Ecto neural progenitor cell (in vitro differentiated cells): Measurements from ENCODE around the gene PADI6.
A peak's percentile ranks its signal among the peaks of the same experiment; 100 is the strongest.
"Not testable (repeated sequence)": the region's sequence is repeated elsewhere in the genome, so short reads cannot be mapped to it uniquely, and the experiment has no call there.

Source experiments
- DNase-seq: peaks from one replicate; pipeline ENCODE4 v3.0.0-alpha.2; 2018; ENCODE audit warnings: low spot score

The PADI6 gene

DNA sequence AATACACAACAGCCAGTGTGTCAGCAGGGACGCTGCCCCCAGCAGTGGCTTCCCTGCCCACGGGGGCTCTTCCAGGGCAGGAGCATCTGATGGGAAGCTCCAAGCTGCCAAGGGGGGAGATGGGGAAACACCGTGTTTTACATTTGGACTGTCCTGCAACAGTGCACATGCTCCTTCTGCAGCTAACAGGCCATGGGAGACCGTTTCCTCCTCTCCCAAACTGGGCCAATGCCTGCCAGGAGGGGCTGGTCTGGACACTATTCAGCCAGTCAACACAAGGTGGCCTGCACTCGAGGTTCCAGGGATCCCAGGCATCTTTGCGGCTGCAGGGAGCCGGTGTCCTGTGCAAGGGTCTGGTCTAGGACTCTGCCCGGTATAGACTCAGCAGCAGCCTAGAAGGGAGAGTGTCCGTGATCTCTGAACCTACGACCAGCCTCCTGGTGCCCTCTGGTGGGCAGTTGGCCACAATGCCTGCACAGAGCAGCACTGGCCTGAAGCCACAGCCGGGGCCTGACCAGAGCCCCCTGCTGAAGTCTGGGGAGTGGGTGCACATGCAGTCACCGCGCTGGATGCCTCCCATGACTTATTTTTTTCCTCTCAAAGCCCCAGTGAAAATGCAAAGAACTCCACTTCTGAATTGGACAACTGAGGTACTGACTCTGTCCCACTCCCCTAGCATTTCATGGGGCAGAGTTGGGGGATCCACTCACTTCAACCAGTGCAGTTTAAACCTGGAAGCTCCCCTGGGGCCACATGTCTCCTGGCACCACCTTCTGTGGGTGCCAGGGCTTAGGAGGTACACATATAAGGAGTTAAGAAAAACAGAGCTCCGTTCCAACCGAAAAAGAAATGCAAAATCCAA, 34.1 kb downstream of the PADI6 start:
- DNase-seq = peak; percentile 87

DNA sequence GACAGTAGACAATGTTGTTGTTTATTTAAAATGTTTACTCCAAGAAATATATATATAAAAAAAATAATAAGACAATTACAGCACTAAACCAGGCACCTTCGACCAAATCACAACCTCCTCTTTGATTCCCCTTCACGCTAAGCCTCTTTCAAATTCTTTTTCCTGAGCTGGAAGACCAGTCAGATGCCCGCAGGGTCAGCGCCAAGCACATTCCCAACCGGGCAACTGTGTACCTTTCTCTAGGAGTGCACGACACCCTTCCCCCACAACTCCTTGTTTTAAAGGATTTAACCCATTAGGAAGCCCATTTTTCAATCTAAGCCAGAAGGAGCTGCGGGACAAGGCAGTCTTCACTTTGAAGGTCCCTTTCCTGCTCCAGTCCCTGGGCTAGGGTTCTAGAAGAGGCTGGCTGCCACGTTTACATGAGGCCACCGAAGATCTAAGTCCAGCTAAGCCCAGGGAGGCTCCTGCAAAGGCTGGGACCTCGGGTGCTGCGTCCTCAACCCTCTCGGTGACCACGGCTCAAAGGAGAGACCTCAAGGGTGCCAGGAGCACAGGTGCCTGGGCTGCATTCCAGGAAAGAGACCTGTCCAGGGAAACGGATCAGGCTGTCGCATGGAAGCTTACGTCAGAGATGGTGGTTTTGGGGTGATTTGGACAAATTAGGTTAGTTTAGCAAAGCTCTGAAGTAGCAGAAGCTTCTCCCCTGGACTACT, 34.9 kb downstream of the PADI6 start:
- not testable (repeated sequence) for DNase-seq

DNA sequence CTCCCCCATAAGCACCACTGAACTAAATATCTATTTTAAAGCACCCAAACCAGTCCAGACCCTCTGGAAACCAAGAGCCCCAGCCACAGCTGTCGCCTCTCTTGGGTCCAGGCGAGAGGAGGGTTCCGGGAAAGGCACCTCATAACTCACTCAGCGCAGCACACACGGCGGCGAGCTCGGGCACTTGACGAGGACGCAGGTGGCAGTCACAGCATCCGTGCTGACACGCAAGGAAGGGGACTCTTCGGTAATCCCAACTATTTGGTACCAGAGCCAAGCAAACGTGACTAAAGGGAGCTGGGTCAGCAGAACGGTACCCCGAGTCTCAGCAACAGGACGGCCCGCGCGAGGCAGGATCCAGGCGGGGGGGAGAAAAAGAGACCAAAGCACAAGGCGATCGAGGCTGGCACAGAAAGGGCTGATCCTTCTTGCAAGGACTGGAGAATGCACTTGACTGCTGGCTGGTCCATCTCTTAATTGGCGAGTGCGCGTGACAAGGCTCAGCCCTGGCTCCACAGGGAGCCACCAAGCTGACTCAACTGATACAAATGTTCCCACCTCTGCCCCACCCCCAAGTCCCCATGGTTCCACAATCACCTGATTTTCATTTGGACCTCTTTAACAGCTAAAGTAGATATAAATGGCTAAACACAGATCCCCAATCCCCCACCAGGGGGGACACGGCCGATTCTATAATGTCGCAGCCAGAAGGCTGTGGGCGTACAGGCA, 36.0 kb downstream of the PADI6 start:
- not testable (repeated sequence) for DNase-seq

DNA sequence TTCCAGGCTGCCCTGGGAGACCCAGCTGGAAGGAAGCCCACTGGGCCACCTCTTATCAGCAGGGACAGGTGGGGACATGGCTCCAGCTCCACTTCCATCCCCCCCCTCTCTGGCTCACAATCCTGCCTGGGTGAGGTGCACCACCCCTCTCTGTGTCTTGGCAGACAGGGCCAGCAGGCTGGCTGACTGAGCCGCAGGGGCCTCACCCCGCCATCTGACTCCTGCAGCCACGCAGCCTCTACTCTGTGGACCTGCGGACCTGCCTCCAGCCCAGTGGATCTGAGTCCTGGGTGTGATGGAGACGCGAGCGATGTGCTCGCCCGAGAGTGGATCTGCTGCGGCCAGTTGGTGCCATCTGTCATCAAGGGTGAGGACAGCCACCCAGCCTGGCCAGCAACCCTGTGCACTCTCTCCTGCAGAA, 37.4 kb downstream of the PADI6 start:
- no peak for DNase-seq

DNA sequence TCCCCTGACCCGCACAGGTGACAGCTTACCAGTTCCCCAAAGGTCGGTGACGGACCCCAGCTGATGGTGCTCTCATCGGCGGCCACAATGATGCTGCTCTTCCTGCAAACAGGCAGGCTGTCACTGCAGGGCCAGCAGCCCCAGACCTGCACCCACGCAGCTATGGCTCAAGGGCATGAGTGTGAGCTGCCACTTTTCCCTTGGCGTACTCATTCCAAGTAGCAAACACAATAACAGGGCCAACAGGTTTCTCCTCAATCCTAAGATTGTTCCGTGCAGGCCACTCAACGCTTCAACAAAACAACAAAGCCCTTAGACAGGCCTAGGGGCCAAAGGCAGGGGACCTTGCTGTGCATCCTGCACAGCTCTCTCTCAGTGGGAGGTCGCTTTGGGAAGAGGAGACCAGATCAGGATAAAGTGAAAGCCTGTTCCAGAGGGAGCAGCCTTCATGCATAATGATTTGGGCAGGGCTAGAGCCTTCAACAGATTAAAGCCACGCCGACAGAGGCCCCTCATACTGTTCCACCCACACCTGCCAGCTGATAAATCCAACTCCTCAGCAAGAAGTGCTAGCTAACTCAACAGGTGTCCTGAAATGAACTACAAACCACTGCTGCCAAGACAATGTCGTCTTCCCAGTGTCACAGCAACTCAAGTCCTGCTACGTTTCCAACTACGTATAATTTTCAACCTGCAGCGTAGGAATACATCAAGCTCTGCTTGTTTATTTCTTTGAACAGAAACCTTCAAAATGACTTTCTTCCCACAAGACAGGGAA, 40.3 kb downstream of the PADI6 start:
- DNase-seq = no peak

DNA sequence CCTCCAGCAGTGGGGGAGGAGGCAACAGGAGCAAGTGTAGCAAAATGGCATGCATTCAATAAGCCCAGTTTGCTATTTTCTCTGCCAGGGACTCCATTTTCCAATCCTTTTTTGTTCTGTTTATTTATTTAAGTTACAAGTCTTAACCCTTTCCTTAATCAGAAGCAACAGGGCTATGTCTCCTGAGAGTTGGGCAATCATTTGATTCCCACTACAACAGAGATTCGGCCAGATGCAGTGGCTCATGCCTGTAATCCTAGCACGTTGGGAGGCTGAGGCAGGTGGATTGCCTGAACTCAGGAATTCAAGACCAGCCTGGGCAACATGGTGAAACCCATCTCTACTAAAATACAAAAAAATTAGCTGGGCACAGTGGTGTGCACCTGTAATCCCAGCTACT, 42.0 kb downstream of the PADI6 start:
- no peak for DNase-seq

DNA sequence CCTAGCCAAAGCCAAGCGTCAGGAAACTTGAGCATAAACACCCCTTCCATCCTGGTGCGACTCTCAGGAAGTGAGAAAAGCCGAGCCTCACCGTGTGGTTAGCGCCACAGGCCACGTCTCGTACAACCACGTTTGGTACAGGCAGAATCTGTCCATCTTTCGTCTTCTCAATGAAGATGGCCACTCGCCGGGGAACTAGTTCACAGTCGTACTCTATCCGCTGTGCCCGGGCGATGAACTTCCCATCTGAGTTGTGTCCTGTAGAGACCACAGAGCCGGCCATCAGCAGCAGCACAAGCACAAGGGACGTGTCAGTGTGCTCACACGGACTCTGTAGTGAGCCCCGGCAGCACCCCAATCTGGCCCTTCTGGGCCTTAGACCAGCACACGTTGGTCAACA, 44.4 kb downstream of the PADI6 start:
- DNase-seq = no peak

DNA sequence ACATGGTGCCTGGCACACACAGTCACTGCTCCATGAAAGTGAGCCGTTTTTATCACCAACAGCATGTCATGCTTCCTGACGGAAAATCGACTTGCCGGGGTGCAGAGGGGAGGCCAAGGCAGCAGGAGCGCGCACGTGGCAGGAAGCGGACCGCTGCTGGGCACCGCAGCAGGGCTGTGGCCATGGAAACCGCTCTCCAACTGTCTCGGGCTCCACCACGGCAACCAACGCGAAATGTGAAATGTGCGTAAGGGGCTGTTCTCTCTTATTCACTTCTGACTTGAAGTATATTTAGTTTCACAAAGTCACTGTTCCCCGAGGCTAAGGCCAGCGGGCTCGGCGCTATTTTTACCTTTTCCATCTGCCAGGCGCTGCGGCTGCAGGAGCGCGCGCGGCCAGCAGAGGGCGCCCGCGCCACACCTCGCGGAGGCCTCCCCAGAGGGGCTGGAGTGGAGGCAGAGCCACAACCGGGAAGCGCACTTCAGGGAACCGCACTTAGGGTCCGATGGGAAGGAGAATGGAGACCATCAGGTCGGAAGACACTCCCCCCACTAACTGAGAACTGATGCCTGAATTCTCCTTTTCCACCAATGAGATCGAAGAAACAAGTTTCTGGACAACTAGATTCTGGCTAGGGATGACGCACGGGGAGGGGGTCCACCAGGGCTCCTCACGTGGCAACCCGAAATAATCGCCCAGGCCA, 47.8 kb downstream of the PADI6 start:
- DNase-seq = peak; percentile 83

DNA sequence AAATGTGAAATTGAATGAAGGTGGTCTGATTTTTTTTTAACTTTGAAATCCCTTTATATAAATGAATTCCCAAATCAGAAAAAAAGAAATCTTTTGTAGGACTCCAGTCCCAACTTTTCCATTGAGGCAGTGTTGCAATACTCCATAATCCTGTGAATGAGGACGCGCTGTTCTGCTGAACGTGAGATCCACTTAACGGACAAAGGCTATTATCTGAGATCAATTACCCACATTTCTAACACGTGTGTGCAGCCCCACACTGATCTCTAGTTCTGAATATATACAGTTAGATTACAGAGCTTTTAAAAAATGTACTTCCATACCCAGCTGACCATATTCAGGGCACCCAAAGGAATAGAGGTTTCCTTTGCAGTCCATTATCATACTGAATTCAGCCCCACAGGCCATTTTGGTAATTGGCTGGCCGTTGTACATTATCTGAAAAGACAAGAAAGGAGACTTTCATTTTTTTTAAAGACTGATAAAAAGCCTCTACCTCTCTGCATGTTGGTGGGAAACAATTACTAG, 48.5 kb downstream of the PADI6 start:
- DNase-seq = no peak

DNA sequence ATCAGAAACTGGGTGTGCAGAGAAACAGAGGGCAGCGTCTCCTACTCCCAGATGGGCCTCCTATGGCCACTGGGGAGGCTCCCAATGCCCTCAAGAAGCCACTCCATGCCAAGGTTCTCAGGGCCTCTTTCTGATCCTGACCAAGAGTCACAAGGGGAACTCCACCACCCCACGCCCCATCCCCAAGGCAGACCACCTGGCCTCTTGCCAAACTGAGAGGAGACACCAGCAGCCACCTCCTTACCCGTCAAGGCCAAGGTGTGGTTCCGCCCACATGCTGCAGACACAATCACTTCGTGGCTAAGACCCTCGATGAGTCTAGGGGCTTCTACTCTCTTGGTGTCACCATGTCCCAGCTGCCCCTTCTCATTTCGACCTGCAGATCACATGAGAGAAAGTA, 50.5 kb downstream of the PADI6 start:
- DNase-seq = no peak

DNA sequence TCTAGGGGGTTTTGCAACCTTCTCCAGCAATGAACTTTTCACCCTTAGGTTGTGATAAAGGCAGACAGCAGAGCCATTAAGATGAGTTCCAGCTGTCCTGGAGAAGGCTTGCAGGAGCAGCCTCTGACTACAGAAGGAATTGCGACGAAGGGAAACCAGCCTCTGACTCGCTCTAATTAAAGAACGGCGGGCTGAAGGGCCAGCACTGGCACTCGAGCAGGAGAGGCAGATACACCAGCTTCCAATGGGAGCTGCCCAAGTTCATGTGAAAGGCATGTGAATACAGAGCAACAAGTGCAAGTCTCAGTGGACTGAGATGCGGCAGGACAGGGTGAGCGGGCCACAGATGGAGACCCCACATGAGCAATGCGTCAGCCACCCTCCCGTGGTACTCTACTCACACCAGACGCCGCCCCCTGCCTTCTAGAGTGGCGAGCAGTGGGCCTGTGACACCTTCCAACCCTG, 51.8 kb downstream of the PADI6 start:
- no peak for DNase-seq

DNA sequence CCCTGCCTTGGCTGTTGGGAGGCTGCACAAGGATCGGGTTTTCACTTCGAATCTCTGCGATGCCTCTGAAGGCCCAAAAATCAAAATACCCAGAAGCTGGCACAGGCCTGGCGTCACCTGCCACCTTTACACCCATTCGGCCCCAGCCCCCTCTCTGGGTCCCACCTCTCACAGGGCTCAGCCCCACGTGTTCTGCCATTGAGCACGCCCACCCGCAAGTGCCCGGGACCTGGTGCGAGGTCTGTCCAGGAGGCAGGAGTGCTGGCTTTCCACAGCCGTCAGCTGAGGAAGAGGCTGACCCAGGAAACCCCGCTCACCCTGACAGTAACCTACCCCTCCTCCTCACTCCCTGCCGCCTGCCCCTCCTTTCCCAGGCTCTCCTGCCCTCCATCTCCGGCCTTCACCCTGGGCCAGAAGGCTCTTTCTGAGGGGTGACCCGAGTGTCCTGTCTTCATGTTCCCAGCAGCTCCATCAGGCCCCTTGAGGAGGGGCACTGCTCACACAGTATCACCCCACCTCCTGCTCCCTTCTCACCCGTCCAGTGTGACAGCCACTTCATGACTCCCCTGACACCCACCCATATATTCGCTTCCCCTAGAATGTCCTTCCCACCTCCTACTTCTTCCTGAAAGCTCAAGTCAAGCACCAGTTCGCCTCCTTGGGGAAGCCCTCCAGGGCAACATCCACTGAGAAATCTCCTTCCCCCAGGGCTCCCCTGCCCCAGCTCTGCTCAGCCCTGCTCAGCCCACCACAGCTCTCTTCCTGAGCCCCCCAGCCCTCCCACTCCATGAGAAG, 54.0 kb downstream of the PADI6 start:
- DNase-seq = no peak

DNA sequence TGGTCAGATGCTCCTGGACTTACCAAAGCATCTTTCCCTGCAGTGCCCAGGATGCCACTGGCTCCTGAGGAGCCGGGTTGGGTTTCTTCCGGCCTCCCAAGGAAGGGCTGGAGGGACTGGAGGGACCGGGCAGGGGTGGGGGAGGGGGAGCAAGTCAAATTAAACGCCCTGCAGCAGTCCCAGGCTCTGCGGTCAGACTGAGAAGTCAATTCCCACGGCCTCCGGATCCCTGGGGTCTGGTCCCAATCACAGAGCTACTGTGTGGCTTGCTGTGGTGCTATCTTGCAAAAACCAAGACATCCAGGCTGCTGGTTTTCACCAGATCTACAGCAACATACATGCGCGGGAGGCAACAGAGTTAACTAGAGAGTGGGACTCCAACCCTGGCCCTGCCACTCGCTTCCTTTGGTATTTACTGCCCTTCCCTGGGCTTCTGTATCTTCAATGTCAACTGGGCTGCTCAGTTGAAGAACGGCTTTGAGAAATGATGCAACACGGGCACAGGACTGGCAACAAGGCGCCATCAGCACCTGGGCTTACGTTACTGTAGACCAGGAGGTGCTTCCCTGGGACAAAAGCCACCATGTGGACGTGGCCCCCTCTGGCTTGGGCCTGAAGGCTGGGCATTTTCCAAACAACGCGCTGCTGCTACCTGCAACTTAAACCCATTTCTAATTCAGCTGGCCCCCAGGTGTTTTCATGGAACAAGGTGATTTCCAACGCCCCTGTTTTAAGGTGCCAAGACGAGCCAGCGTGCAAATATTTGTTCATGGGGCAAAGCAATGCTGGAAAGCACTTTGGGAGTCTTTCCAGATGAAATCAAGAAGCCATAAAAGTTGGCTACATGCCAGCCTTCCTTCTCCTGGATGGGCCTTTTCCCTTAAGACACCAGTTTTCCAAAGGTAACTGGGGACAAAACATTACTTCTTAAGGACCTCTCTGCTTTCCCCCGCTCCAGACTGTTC, 56.0 kb downstream of the PADI6 start:
- no peak for DNase-seq

DNA sequence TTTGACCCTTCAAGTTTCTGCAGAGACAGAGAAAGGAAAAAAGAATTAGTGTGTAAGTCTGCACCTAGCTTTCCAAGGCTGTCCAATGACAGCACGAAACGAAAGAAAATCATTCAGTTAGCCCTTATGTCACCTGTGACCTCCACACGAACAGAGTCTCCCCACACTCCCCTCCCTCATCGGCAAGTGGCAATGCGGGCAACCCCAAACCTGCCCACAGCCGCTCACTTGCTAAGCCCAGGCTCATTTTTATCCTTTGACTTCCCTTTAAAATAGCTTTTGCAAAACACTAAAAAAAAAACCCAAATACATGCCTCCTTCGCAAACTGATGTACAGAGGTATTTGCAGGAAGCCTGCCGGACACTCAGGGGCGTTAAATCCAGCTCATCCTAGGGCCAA, 57.2 kb downstream of the PADI6 start:
- no peak for DNase-seq

DNA sequence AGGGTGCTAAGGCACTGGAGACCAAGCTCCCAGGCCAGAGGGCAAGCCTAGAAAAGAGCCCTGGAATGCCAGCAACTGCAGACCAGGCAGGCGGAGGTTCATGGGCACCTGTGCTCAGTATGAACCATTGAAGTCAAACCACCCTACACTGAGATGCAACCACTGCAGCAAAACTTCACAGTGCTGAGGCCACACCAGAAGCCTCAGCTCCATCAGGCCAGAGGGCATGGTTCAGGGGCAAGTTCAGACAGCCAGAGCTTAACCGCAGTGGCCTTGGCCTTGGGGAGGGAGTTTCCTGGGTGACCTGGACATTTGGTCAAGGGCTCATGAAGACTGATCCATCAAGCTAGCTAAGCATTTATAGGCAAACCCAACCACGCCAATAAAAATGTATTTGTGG, 60.4 kb downstream of the PADI6 start:
- DNase-seq = no peak

DNA sequence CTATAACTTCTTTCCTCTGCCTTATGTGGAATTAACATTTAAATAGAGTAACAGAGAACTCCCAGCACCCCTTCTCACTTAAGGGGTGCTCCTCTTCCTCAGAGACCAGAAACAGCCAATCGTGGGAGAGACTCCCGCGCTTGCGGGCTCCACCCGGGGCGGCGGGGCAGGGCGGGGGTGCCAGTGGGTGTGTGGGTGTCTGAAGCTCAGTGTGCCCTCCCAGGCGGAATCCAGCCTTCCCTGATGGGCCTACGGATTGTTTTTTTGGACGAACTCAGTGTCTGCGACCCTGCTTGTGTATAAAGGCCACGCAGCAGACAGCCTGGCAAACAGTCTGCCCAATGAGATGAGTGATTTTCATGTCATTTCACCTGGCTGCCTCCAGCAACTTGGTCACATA, 61.3 kb downstream of the PADI6 start:
- DNase-seq = no peak

DNA sequence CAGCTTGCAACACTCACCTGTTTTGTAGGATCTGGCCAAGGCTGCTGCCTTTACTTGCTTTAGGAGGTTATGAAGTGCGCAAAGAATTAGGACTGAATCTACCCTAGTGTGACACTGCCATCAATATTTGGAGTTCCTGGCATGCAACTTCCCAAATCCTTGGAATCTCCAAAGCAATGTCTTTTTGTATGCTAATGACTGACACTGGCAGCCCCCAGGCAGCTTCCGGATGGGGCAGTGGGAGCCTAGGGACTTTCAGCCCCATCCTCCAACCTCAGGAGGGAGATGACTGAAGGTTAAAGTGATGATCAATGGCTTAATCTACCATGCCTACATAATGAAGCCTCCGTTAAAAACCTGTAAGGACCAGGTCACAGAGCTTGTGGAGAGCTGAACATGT, 62.0 kb downstream of the PADI6 start:
- DNase-seq = no peak

DNA sequence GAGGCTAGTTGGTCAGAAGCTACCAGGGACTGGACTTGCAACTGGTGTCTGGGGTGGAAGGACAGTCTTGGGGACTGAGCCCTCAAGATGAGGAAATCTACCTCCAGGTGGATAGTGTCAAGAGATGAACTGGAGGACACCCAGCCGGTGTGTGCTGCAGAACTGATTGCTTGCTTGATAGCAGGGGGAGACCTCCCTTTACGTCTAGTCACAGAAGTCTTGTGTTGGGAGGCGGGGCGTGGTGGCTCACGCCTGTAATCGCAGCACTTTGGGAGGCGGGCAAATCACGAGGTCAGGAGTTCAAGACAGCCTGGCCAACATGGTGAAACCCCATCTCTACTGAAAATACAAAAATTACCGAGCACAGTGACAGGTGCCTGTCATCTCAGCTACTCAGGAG, 62.6 kb downstream of the PADI6 start:
- no peak for DNase-seq
